Esophagus squamous epithelium (tissue), 4 donors: ENCODE measurements around the gene ZC2HC1C.

Experiments used
- POLR2A ChIP-seq, 4 donors: fragments of 450-650 bp; IDR thresholded peaks; one replicate each; pipeline ENCODE4 v1.6.1; 2017; ENCODE audit warnings: antibody characterized with exemption in 4 of 4, mild to moderate bottlenecking in 4 of 4, moderate library complexity in 3 of 4
- TF ChIP-seq, protein P1 (sequence below), 6 experiments: fragments of 450-650 bp in 4 of 6; fragments of 200-600 bp in 2 of 6; sonication (generic) in 2 of 6; IDR thresholded peaks; one replicate each; pipeline ENCODE4 v1.5.1; 2016 to 2019; ENCODE audit warnings: antibody characterized with exemption in 6 of 6, mild to moderate bottlenecking in 4 of 6, moderate library complexity in 4 of 6

DNA sequence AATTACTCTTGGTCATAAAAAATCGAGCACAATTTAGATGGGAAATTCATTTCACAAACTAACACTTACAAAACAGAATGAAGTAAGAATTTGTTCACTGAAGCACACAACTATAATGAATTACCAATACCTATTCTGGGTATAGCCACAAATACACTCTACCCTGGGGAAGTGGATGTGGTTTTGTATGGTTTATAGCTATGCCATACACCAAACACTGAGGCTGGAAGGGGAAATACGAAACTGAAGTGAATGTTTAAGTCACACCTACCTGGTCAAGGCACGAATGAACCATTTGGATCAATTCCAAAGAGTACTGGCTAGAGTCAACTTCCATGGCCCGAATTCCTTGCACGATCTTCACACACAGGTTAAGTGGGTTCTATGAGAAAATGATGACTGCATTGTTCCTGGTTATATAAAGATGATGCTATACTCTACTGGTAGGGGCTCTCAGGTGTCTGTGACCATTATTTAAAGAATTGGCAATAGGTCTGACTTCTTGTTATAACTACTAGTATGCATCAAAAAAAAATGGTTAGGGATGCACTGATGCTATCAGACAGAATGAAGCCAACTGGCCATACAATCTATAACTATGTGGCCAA, 44.6 kb downstream of the ZC2HC1C start:
- TF ChIP-seq, protein P1, sequence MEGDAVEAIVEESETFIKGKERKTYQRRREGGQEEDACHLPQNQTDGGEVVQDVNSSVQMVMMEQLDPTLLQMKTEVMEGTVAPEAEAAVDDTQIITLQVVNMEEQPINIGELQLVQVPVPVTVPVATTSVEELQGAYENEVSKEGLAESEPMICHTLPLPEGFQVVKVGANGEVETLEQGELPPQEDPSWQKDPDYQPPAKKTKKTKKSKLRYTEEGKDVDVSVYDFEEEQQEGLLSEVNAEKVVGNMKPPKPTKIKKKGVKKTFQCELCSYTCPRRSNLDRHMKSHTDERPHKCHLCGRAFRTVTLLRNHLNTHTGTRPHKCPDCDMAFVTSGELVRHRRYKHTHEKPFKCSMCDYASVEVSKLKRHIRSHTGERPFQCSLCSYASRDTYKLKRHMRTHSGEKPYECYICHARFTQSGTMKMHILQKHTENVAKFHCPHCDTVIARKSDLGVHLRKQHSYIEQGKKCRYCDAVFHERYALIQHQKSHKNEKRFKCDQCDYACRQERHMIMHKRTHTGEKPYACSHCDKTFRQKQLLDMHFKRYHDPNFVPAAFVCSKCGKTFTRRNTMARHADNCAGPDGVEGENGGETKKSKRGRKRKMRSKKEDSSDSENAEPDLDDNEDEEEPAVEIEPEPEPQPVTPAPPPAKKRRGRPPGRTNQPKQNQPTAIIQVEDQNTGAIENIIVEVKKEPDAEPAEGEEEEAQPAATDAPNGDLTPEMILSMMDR (IDR thresholded peaks at IDR 0.05), result no peak
- no peak for TF ChIP-seq POLR2A (IDR thresholded peaks at IDR 0.05)
